Mucosa of descending colon (tissue), 3 donors: Measurements from ENCODE around the gene MYBBP1A. TPM values are rescaled to one million over a fixed set of nuclear protein-coding genes. Genes with fewer than 3 reads are reported as not detected.
"Not testable (repeated sequence)": the region's sequence is repeated elsewhere in the genome, so short reads cannot be mapped to it uniquely, and the experiment has no call there.

Experiments used
- ATAC-seq: fragments of 200-7000 bp; cut with Tn5 transposase; one replicate; pipeline ENCODE4 v1.9.1; 2020; ENCODE audit warnings: mild to moderate bottlenecking, moderate library complexity
- DNase-seq, 3 donors: peaks; one replicate each; pipeline ENCODE4 v3.0.0-alpha.2; 2020
- H3K36me3 ChIP-seq: fragments of 200-600 bp; one replicate; pipeline ENCODE4 v1.8.0; 2021; ENCODE audit warnings: low read depth, mild to moderate bottlenecking
- H3K4me1 ChIP-seq: fragments of 200-600 bp; one replicate; pipeline ENCODE4 v1.8.0; 2021; ENCODE audit warnings: low read depth, mild to moderate bottlenecking
- H3K4me3 ChIP-seq: fragments of 200-600 bp; one replicate; pipeline ENCODE4 v1.8.0; 2021; ENCODE audit warnings: mild to moderate bottlenecking
- H3K9me3 ChIP-seq: fragments of 200-600 bp; one replicate; pipeline ENCODE4 v1.8.0; 2021; ENCODE audit warnings: mild to moderate bottlenecking
- CTCF ChIP-seq: fragments of 200-600 bp; IDR thresholded peaks from one replicate; pipeline ENCODE4 v1.8.0; 2022; ENCODE audit warnings: antibody characterized with exemption, mild to moderate bottlenecking
- intact Hi-C, 2 donors: fragments of 100-400 bp; cut with DNase I in 1 of 2; cut with micrococcal nuclease in 1 of 2; formaldehyde crosslinking; loops; one replicate each; pipeline versions ENCODE4 v1.11.0 to v1.11.1; 2022; cut with DNase I, micrococcal nuclease
- long read RNA-seq, 2 donors: library from polyadenylated mRNA; unstranded; transcript quantifications; one replicate each; pipeline ENCODE4 v2.0.0, GENCODE V29; 2019 to 2021
- total RNA-seq, 3 donors: library from RNA; stranded (reverse); fragmentation: NEBNext Ultra II Directional in 2 of 3; extraction: Animal tissue kit (Norgen Biotek cat#: 25700) in 2 of 3; gene quantifications; one replicate each; pipeline versions ENCODE4 v1.2.1 to v1.2.4, GENCODE V29; 2021 to 2023
- donor health status: DM: no; HTN: no; CAD: no; lungs with moderate emphysema.
- donor health status: DM: no; HTN: no; CAD: no.
- donor health status: DM: no; HTN: yes; CAD: no.

The MYBBP1A gene
- 10 to 100 TPM; 32.7 to 41.4 (median 36.7) TPM for total RNA-seq
- long read RNA-seq, donor 1, full-length matches to known transcripts: 2 of 10 reads
- long read RNA-seq, donor 1, partial matches to known transcripts: 5 of 10 reads
- long read RNA-seq, donor 1, other reads (novel, unspliced or antisense): 3 of 10 reads
- long read RNA-seq, donor 2, partial matches to known transcripts: 2 of 4 reads
- long read RNA-seq, donor 2, other reads (novel, unspliced or antisense): 2 of 4 reads

- ATAC-seq (peak; percentile 91), DNase-seq (peak; percentile 98 to 99 (median 98))
- Histone ChIP-seq H3K9me3 (no peaks in the 10 kb centered on the region), H3K36me3 (no peaks in the 10 kb centered on the region), H3K4me1 (peaks cover 26% of the 10 kb centered on the region), H3K4me3 (peak within 1 kb of the TSS; percentile 48)
- no peak for TF ChIP-seq CTCF
- intact Hi-C loops: no loop called here
Measured at GRCh38 chr17:4554997-4555799, at the start of gene MYBBP1A. MYBBP1A (minus strand) TSS chr17:4555384; CDS start chr17:4555324, 60 bp downstream.

GRCh38 chr17:4604736-4605135, 49.6 kb upstream of the MYBBP1A start:
- H3K36me3 ChIP-seq, intact Hi-C loops, H3K9me3 ChIP-seq, H3K4me1 ChIP-seq, ATAC-seq, DNase-seq, H3K4me3 ChIP-seq: not testable (repeated sequence)

- Histone ChIP-seq H3K36me3 (no peaks in the 10 kb centered on the region), H3K4me3 (no peak overlapping the region), H3K9me3 (no peaks in the 10 kb centered on the region), H3K4me1 (no peaks in the 10 kb centered on the region)
- peak in 2 of 3 donors; percentile 34 to 64 for DNase-seq
- no peak for TF ChIP-seq CTCF
- ATAC-seq: no peak
- intact Hi-C loops: no loop called here
Measured at GRCh38 chr17:4604111-4604644, 49.0 kb upstream of the MYBBP1A start.

GRCh38 chr17:4602041-4602440, 46.9 kb upstream of the MYBBP1A start:
- H3K9me3 ChIP-seq: no peaks in the 10 kb centered on the region
- no peaks in the 10 kb centered on the region for H3K36me3 ChIP-seq
- no peak overlapping the region for H3K4me3 ChIP-seq
- no peaks in the 10 kb centered on the region for H3K4me1 ChIP-seq
- TF ChIP-seq CTCF: no peak
- ATAC-seq (no peak), DNase-seq (no peak)
- intact Hi-C loops: no loop called here

- ATAC-seq (no peak), DNase-seq (no peak)
- no peak for TF ChIP-seq CTCF
- intact Hi-C loops: no loop called here
- H3K36me3 ChIP-seq: no peaks in the 10 kb centered on the region
- H3K4me3 ChIP-seq: no peak overlapping the region
- H3K4me1 ChIP-seq: no peaks in the 10 kb centered on the region
- no peaks in the 10 kb centered on the region for H3K9me3 ChIP-seq
Measured at GRCh38 chr17:4601326-4601725, 46.1 kb upstream of the MYBBP1A start.

GRCh38 chr17:4600563-4600962, 45.4 kb upstream of the MYBBP1A start:
- DNase-seq (no peak), ATAC-seq (no peak)
- no peaks in the 10 kb centered on the region for H3K36me3 ChIP-seq
- TF ChIP-seq CTCF: no peak
- intact Hi-C loops: no loop called here
- H3K4me3 ChIP-seq: no peak overlapping the region
- H3K4me1 ChIP-seq: no peaks in the 10 kb centered on the region
- H3K9me3 ChIP-seq: no peaks in the 10 kb centered on the region
